Measurements from ENCODE around the gene AK1.

The AK1 gene

DNA sequence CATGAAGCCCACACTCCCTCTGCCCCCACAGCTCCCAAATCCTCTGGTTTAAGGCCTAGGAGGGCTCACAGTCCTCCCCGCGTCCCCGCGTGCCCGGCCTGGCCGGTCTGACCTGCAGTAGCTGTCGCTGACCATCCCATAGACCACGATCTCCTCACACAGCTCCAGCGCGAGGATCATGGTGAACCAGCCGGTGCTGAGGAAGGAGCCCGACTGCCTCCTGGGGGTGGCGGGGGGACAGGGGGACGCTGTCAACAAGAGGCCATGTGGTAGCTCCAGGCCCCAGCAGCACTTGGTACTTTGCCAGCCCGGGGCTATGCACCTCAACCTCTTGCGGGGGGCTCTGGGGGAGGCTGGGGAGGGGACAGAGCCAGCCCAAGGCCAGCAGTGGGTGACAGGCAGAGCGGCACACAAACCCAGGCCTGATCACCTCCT, 32.4 kb upstream of the AK1 start:
- no peak for DNase-seq (ENCODE audit: low spot score)

DNA sequence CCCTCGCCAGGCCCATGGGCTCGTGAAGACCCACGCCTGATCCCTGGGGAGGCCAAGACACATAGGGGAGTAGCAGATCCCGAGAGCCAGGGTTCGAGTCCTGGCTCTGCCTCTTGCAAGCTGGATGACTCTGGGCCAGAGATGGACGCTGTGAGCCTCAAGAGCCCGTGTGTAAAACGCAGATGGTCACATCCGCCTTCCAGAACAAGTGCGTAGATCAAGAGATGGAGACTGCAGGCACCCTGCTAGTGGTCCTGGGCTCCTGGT, 31.1 kb upstream of the AK1 start:
- DNase-seq (ENCODE audit: low spot score), result no peak

DNA sequence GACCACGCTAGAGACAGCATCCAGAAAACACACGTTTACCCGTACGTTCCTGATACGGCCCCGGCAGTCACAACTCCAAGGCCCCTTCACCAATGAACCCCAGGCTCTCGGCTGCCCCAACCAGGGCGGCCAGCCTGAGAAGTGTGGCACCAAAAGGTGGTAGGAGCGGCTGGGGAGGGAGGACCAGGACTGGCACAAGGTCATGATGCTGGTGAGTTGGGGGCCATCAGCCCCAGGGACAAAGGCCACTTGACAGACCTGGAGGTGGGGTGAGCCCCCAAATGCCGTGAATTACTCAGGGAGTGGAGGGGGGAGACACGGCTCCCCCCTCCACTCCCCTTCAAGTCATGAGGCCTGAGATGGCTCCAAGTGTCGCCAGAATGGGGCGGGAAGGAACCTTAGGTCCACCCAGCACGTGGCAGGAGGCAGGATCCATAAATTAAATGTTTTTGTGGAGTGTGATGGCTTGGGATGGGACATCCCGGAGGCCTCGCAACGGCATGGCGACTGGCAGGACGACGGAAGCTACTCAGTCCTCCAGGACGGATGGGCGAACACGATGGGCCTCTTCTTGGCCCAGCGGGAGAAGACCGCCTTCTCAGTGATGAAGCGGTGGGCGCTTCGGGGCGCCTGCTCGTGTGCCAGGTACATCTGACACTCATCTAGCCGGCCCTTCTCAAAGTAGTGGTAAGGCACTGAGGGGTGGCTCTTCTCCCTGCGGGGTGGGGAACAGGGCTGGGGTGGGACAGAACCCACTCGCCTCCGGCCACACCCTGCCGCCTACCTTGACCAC, 30.6 kb upstream of the AK1 start:
- DNase-seq (ENCODE audit: low spot score), result no peak

DNA sequence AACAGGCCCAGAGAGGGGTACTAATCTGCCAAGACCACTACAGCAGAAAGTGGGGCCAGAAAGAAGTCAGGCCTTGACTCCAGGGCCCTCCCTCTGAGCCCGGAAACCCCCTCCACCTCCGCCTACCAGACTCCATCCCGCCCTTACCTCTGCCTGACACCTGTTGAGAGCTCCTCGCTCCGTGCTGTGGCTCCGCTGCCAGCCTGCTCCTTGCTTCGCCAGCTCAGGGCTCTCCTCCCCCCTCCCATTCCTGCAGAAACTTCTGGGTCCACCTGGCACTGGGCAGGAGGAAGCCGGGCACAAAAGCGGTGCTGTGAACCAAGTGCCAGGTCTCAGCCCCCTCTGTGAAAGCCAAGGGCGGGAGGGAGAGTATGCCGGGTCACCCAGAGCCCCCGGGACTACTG, 28.3 kb upstream of the AK1 start:
- DNase-seq (ENCODE audit: low spot score), result no peak

DNA sequence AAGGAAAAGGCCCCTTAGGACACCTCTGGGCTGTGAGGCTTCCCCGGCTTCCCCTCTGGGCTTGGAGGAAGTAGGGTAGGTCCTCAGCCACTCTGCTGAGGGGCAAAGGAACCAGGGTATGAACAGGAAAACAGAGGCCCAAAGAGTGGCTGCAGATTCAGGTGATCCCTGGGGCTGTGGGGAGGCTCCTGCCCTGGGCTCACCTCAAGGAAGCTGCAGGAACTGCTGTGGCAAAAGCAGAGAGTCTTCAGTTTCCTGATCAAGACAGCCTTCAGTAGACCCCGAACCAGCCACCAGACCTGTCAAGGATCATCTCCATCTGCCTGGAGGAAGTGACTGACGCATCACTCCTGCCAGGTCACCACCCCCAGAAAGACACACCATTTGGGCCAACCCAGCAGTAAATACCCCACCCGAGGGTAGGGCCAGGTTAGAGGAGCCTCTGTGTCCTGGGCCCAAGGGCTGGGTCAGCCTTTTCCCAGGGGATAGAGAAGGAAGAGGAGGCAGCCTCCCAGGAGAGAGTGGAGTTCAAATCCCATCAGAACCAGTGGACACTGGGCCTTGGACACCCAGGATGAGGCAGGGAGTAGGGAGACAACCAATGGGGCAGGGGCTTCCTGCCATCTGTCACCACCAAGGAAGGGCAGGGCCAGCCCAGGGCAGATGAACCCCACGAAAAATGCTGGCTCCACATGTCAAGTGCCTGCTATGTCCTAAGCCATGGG, 27.7 kb upstream of the AK1 start:
- DNase-seq (ENCODE audit: low spot score), result peak; percentile 69

DNA sequence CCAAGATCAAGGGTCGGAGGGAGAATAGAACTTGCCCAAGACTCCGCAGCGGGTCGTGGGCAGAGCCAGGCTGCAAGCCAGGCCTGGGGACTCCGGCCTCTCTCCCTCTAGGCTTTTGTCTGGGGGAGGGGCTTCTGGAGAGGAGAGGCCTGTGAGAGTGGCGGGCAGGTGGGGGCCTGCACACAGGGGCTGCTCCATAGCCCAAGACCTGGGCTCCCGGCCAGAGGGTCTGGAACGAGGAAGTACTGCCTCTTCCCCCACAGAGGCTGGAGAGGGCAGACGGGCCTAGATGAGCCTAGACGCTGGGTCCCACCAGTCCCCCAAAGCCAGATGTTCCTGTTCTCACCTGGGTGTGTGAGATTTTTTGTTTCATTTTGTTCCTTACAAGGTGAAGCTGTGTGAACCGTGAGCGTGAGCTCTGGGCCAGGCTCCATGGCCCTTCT, 27.1 kb upstream of the AK1 start:
- DNase-seq (ENCODE audit: low spot score), result no peak

DNA sequence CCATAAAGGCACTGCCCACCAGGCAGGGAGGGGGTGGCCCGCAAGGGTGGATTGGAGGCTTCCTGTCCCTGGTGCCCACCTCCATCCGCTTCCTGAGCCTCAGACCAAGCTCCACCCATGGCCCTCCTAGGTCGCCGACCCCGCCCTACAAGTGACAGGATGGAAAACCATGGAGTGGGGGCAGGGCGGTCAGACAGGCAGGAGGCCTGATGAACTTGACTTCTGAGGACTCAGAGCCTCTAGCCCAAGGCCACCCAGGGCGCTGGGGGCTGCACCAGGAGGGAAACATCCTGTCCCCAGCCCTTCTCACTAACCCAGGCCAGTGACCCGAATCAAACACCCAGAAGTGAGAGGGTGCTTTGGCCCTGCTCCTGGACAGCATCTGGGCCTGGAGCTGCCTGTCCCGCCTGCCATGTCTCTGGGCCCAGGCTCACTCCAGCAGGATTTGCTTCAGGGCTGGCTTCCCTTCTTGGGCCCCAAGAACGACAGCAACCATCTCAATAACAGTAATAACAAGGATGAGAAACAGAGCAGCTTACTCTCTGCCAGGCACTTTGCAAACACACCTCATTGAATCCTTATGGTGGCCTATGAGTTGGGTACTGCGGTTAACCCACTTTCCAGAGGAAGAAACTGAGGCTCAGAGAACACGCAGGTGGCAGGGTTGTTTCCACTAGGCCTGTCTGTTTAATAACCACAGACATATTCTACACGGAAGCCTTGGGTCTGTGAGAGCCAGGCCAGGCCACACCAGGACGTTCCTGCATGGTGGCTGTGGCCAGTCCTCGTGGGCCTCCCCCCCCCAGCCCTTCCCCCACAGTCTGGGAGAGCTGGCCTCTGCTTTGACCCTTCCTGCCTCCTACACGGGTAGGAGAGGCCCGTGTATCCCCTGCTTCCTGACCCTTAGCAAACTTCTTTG, 26.3 kb upstream of the AK1 start:
- DNase-seq (ENCODE audit: low spot score), result peak; percentile 87

DNA sequence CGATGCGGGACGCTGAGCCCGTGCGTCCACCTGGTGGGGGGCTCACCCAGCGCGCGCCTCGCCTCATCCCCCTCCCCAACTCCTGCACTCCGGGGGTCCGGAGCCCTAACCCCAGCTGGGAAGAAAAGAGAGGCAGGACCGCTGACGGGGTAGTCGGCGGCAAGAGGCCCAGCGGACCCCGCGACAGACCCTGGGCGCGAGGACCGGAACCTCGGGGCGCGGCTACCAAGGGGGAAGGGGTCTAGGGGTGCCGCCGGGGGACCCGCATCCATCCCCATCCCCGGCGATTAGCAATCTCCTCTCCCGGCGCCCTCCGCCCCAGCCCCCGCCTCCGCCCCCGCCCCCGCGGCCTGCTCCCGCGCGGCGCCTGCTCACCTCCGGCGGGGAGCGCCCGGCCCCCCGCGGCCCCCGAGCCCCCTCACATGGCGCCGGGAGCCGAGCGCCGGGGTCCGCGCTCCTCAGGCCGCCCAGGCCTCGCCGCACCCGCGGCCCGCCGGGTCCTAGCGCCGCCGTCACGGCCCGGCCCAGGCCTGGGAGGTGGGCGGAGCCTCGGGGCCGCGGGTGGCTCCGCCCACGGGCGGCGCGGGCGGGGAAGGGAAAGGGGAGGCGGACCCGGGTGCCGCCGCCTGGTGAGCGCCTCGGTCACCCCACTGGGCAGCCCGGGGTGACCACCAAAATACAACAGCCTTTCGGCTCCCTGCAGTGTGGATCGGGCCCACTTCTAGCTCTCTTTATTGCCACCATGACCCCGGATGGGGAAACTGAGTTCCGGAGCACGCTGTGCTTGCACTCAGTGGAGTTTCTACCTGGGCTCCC, 21.9 kb upstream of the AK1 start, which contains the start of gene ST6GALNAC6:
ST6GALNAC6 (minus strand) TSS at position 476 of the 816 bp plus-strand sequence. CDS start 1,622 bp downstream, outside the sequence.
- DNase-seq (ENCODE audit: low spot score), result peak; percentile 73

DNA sequence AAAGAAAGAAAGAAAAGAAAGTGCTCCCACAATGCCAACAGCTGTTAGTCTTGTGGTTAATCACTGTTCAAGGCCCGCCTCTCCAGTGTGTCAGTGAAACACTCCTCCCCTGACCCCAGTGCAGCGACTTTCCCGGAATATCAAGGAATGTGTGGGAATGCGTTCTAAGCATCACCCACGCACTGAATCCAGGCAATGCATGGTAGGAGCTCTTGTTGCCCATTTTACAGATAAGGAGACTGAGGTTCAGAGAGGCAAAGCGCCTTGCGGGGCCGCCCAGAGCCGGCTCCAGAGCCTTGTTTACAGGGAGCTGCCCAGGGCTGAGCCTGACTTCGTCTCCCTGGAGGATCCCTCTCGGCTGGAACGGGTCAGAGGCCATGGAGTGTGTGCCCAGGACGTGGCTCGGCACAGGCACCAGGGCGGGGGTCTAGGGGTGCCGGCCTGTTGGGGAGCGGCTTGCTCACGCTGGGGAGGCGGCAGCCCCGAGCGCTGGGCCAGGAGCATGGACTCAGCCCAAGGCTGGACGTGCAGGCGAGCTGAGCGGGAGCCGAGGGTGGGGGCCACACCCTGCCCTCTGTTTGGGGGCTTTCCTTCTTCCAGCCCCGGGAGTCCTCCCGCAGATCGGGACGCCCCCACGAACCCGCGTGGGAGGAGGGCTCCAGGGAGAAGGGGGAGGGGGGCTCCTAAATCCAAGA, 21.1 kb upstream of the AK1 start:
- DNase-seq (ENCODE audit: low spot score), result no peak

DNA sequence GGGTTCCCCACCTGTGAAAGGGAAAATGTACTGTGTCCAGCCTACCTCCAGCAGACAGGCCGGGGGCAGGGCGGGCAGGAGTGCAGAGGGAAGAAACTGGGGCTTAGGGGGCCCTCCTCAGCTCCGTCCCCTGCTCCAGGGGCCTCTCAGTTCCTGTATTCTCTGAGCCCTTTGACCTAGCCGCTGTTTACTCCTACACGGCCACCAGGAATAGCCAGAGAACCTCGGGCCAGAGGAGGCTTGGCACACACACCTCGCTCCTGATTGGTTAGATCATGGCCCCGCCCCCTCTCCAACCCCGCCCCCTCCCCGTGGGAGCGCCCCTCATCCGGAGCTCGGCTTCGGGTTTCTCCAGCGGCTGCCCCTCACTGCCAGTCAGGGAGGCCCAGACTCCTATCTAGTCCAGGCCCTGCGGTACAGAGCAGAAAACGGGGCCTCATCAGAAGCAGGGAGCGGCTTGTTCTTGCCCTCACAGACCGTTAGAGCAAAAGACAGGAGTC, 19.8 kb upstream of the AK1 start:
- DNase-seq (ENCODE audit: low spot score), result no peak

DNA sequence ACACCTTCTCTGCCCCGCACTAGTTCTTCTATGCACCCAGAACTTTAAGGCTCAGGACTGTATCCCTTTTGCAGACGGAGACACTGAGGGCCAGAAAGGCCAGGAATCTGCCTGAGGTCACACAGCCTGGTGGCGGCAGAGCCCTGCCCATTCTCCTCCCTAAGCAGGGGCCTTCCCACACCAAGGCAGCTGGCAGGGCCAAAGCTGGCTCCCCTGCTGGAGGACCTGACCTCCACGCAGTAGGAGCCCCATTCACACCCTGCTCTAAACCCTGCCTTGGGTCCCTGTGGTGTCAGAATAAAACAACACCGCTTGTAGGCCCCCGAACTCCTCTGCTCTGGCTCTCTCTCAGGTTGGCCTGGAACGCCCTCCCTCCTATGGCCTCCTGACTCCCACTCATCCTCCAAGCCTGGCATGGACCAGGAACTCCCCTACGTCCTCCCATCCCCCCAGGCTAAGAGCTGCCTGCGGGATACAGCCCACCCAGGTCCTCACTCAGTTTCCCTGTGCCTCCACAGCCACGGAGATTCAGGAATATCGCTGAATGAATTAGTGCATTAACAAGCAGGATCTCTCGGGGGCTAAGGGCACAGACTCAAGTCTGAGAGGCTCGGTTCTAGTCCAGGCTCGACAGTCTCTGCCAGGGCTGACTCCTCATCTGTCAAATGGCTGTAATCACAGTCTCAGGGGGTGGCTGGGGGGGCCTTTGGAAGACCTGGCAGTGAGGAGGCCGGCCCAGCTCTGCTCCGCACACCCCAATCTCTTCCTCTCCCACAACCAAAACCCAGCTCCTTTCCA, 19.1 kb upstream of the AK1 start:
- no peak for DNase-seq (ENCODE audit: low spot score)

DNA sequence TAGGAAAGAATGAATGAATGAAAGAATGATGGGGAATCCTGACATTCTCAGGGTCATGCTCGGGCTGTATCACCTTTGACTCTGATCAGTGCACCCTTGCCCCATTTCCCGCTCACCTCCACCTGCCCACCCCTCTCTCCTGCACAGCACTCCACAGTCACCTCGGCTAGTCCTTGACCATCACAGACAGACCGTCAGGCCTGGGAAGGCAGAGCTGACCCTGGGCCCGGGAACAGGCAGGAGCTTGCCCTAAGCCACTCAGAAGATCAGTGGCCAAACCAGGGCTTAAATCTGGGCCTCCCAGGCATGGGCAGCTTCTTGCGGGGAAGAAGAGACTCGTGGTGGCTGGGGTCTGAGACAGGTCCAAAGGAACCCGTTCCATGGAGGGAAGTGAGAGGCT, 18.3 kb upstream of the AK1 start:
- no peak for DNase-seq (ENCODE audit: low spot score)

DNA sequence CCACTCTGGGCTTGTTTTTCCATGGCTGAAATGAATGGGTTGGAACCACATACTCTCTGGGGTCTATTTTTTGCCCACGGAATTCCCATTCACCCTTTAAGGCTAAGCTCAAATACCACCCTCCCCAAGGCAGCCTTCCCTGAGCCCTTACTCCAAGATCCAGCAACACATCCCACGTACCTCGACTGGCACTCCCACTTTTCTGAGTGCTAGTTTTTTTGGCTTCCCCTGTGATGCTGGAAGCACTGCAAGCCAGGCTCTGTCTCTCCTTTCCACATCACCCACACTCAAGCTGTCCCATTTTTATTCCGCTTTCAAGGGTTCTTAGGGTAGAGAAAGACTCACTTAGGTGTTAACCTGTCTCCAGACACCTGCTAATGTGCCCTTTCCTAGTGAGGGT, 15.9 kb upstream of the AK1 start:
- no peak for DNase-seq (ENCODE audit: low spot score)

DNA sequence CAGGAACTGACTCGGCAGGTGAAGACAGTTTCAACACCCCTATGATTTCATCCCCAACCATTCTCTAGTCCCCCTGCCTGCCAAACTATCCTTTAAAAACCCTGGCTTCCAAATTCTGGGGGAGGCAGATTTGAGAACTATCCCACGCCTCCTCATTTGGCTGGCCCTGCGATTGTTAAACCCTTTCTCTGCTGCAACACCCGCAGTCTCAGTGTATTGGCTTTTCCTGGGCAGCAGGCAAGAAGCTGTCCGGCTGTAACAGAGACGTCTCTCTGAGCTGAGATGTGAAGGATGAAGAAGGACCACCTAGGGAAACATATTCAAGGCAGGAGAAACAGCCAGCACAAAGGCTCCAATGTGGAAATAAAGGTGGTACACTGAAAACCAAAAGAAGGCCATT, 15.4 kb upstream of the AK1 start:
- DNase-seq (ENCODE audit: low spot score), result no peak

DNA sequence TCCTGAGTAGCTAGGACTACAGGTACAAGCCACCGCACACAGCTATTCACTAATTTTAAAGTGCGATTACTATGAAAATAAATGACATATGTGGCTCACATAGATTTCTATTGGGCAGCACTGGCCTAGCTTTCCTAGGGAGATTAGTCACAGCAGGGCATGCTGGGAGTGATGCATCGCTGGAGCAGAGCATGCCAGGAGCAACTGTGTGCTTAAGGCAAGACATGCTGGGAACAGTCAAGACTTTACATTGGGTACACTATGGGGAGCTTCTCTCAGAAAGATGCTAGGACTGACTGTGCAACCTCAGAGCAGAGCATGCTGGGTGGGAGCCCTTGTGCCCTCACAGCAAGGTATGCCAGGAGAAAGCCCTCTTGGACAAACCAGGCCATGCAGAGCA, 12.6 kb upstream of the AK1 start:
- no peak for DNase-seq (ENCODE audit: low spot score)

DNA sequence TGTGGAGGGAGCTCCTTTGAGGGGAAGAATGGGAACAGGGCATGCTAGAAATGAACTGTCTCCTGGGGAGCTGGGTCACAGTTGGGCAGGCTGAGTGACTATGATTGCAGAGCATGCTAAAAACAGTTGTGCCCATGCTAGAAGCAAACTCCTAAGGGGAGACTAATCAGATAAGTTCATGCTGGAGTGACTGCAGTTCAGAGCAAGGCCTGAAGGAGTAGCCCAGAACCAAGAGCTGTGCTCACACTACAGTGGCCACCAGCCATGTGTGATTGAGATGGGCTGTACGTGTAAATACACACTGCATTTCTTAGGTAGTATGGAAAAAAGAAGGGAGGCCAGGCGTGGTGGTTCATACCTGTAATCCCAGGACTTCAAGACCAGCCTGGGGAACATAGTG, 10.3 kb upstream of the AK1 start:
- no peak for DNase-seq (ENCODE audit: low spot score)

DNA sequence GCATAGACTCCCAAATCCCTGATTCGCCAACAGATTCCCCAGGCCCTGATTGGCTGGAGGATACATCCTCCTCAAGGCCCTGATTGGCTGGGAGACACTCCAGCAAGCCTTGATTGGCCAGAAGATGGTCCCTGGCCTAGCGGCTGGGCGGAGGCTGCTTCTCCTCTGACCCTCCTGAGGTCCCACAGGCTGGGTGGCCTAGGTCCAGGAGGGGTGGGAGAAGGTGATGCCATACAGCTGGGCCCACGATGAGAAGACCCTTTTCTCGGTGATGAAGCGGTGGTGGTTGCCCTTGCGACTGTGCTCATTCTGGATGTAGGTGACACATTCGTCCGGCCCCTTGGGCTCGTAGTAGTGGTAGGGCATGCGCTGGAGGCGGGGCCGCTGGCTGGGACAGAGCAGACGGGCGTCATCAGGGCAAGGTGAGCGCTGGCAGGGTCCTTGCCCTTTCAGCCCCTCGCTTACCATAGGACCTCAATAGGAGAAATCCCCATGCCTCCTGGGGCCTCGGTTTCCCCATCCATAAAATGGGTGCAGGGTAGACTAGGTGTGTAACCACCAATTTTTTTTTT, 9.0 kb upstream of the AK1 start:
- DNase-seq (ENCODE audit: low spot score), result no peak

DNA sequence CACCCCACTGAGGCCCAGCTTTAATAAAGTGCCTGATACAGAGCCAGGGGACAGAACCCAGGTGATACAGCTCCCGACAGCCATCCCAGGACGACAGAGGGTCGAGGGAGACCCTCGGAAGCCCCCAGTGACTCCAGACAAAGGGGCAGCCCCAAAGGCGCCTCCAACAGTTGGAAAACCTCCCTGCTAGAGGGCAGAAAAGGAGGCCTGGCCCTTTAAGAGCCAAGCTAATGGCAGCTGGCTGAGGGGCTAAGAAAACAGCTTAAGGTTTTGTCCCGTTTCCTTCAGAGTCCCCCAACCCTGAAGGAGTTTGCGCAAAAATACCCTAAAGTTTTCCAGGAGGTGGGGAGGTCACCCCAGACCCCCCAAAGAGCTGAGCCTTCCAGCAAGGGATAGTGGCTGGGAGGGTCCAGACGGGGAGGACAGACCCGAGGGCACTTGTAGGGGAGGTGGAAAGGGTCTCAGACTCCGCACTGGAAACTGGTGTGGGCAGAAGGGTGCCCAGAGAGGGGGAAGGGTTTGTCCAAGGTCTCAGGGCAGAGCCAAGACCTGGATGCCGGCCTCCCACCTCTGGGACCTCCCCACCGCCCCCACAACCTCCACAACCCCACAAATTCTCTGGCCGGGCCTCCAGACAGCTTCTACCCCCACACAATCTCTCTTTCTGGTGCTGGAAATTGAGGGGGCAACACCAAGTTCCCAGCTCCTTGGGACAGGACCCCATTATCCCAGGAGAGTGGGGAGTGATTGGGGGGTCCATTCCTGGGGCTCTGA, 8.2 kb upstream of the AK1 start:
- no peak for DNase-seq (ENCODE audit: low spot score)

DNA sequence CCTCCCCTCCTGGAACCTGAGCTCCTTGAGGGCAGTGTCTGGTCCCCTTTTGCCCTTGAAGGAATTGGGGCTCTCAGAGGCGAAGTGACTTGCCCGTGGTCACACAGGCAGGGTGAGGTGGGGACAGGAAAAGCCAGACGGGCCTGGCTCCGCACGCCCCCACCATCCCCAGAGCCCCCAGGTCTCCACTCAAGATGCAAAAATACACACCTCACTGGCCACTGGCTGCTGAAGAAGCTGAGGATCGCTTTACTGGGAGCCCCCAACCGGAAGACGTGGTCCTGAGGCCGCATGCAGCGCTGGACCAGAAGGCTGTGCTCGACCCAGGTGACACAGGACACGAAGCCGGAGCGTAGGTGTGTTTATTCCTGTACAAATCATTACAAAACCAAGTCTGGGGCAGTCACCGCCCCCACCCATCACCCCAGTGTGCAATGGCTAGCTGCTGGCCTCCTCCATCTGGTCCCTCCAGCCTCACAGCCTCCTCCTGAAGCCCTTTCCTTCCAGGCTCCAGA, 7.6 kb upstream of the AK1 start:
- DNase-seq (ENCODE audit: low spot score), result no peak

All from activated CD4-positive, alpha-beta T cell treated with anti-CD3 and anti-CD28 coated beads, Interleukin-2, Interleukin-4, amounts not matched to agents 100 ng/mL and 50 ng/mL, durations not matched to agents 16 hours and 8 hours (primary cell).